H1 (cell line): ENCODE measurements around the gene AHNAK2. TPM values are rescaled to one million over a fixed set of nuclear protein-coding genes. Genes with fewer than 3 reads are reported as not detected.

Experiments used
- CTCF ChIA-PET: fragments of 300-600 bp; sonication (Branson Sonifier 250); formaldehyde crosslinking; loops from one replicate; lab custom pipeline; 2021; ENCODE audit not compliant: partially characterized antibody; lab: Charles Lee
- POLR2A ChIA-PET: fragments of 300-600 bp; sonication (Branson Sonifier 250); formaldehyde crosslinking; loops from one replicate; lab custom pipeline; 2021; ENCODE audit warnings: inconsistent platforms; ENCODE audit not compliant: partially characterized antibody; lab: Charles Lee
- DNase-seq, 2 experiments: peaks; one replicate each; pipeline versions ENCODE4 v3.0.0 to v3.0.0-alpha.2; 2010 to 2022; ENCODE audit warnings: low spot score in 2 of 2, low read depth in 1 of 2, mixed read lengths in 1 of 2
- FAIRE-seq: peaks from 2 replicates; lab custom pipeline; 2011; peaks lifted over from hg19 to GRCh38; lab: Jason Lieb, UNC
- H2AFZ ChIP-seq: 2 replicates; pipeline ENCODE4 v1.8.1; 2012; ENCODE audit warnings: low read length, inconsistent platforms
- H2AK5ac ChIP-seq: 2 replicates; pipeline ENCODE4 v1.6.1; 2013; ENCODE audit warnings: low read depth, low read length
- H2BK120ac ChIP-seq: replicated peaks from 2 replicates; pipeline ENCODE3; 2013; ENCODE audit warnings: low read depth, low read length, inconsistent platforms
- H2BK12ac ChIP-seq: 2 replicates; pipeline ENCODE4 v1.6.1; 2013; ENCODE audit warnings: low read depth, low read length
- H2BK15ac ChIP-seq: 2 replicates; pipeline ENCODE4 v1.6.1; 2013; ENCODE audit warnings: low read length
- H2BK20ac ChIP-seq: 2 replicates; pipeline ENCODE4 v1.6.1; 2013; ENCODE audit warnings: low read length
- H2BK5ac ChIP-seq: 2 replicates; pipeline ENCODE4 v1.6.1; 2013; ENCODE audit warnings: low read depth, low read length
- H3K14ac ChIP-seq: 2 replicates; pipeline ENCODE4 v1.6.1; 2013; ENCODE audit warnings: inconsistent platforms; ENCODE audit not compliant: insufficient read length
- H3K18ac ChIP-seq: 2 replicates; pipeline ENCODE4 v1.6.1; 2013; ENCODE audit warnings: low read length; ENCODE audit errors: extremely low read depth
- H3K23ac ChIP-seq: 2 replicates; pipeline ENCODE4 v1.6.1; 2013; ENCODE audit warnings: inconsistent platforms; ENCODE audit not compliant: insufficient read length
- H3K23me2 ChIP-seq: 2 replicates; pipeline ENCODE4 v1.6.1; 2013; ENCODE audit warnings: low read depth, low read length
- H3K27ac ChIP-seq: 2 replicates; pipeline ENCODE4 v1.6.1; 2011; ENCODE audit warnings: low read depth, low read length, inconsistent platforms
- H3K27me3 ChIP-seq, 4 experiments: replicated peaks in 1 of 4; 1 replicate in 1 of 4; 2 replicates in 3 of 4; pipeline versions ENCODE4 v1.6.1 to v1.8.1; 2011 to 2013; ENCODE audit warnings: low read length in 3 of 4, mild to moderate bottlenecking in 3 of 4, inconsistent platforms in 2 of 4, mixed read lengths in 2 of 4, moderate library complexity in 1 of 4; ENCODE audit not compliant: control insufficient read depth in 3 of 4, insufficient read depth in 3 of 4; ENCODE audit errors: extremely low read depth in 1 of 4
- H3K36me3 ChIP-seq, 4 experiments: 2 replicates each; pipeline versions ENCODE4 v1.6.1 to v1.8.1; 2011 to 2013; ENCODE audit warnings: mild to moderate bottlenecking in 4 of 4, low read length in 3 of 4, moderate library complexity in 2 of 4, control low read depth in 1 of 4, inconsistent platforms in 1 of 4; ENCODE audit not compliant: insufficient read depth in 4 of 4, control insufficient read depth in 2 of 4
- H3K4ac ChIP-seq: replicated peaks from 2 replicates; pipeline ENCODE3; 2013; ENCODE audit warnings: low read length, low read depth, mixed read lengths, inconsistent platforms; ENCODE audit not compliant: insufficient read length
- H3K4me1 ChIP-seq, 4 experiments: replicated peaks in 1 of 4; 1 replicate in 1 of 4; 2 replicates in 3 of 4; pipeline versions ENCODE4 v1.6.1 to v1.8.1; 2011 to 2013; ENCODE audit warnings: low read length in 3 of 4, inconsistent platforms in 2 of 4, mixed read lengths in 1 of 4; ENCODE audit not compliant: insufficient read depth in 4 of 4, control insufficient read depth in 3 of 4
- H3K4me2 ChIP-seq, 2 experiments: 2 replicates each; pipeline versions ENCODE4 v1.6.1 to v1.8.1; 2011 to 2013; ENCODE audit warnings: low read depth in 2 of 2, low read length in 2 of 2, control low read depth in 1 of 2, inconsistent platforms in 1 of 2, mild to moderate bottlenecking in 1 of 2; ENCODE audit not compliant: insufficient read depth in 1 of 2
- H3K4me3 ChIP-seq, 4 experiments: fragments of 200-600, 300-600 bp in 1 of 4; sonication (generic), shearing (Covaris generic), sonication (Bioruptor Twin) in 1 of 4; 2 replicates each; pipeline versions ENCODE4 v1.5.1 to v1.8.1; 2011 to 2016; ENCODE audit warnings: low read length in 4 of 4, low read depth in 3 of 4, control low read depth in 2 of 4, inconsistent platforms in 2 of 4, mild to moderate bottlenecking in 2 of 4, mixed read lengths in 1 of 4, moderate library complexity in 1 of 4; ENCODE audit not compliant: insufficient read depth in 2 of 4; ENCODE audit errors: extremely low read depth in 1 of 4
- H3K56ac ChIP-seq: replicated peaks from 2 replicates; pipeline ENCODE3; 2013; ENCODE audit warnings: low read depth, mild to moderate bottlenecking, mixed read lengths, low read length, inconsistent platforms; ENCODE audit not compliant: insufficient read length
- H3K79me1 ChIP-seq: 2 replicates; pipeline ENCODE4 v1.6.1; 2013; ENCODE audit warnings: low read depth, low read length, control low read depth
- H3K79me2 ChIP-seq, 2 experiments: 2 replicates each; pipeline versions ENCODE4 v1.6.1 to v1.8.1; 2012 to 2013; ENCODE audit warnings: low read length in 2 of 2, mild to moderate bottlenecking in 2 of 2, inconsistent platforms in 1 of 2; ENCODE audit not compliant: insufficient read depth in 2 of 2, control insufficient read depth in 1 of 2
- H3K9ac ChIP-seq, 4 experiments: replicated peaks in 1 of 4; 1 replicate in 1 of 4; 2 replicates in 3 of 4; pipeline versions ENCODE4 v1.6.1 to v1.8.1; 2011 to 2013; ENCODE audit warnings: low read depth in 3 of 4, low read length in 3 of 4, control low read depth in 2 of 4, mild to moderate bottlenecking in 2 of 4, moderate library complexity in 2 of 4, inconsistent platforms in 1 of 4; ENCODE audit errors: extremely low read depth in 1 of 4
- H3K9me3 ChIP-seq, 2 experiments: 2 replicates each; pipeline versions ENCODE4 v1.6.1 to v1.8.1; 2012 to 2013; ENCODE audit warnings: mild to moderate bottlenecking in 2 of 2, moderate library complexity in 2 of 2, control low read depth in 1 of 2, inconsistent platforms in 1 of 2, low read depth in 1 of 2, low read length in 1 of 2, mixed read lengths in 1 of 2; ENCODE audit not compliant: insufficient read depth in 2 of 2
- H4K20me1 ChIP-seq, 2 experiments: replicated peaks in 1 of 2; 2 replicates each; pipeline versions ENCODE3 to v1.8.1; 2011 to 2013; ENCODE audit warnings: inconsistent platforms in 2 of 2, low read length in 2 of 2, mild to moderate bottlenecking in 1 of 2; ENCODE audit not compliant: insufficient read depth in 2 of 2, control insufficient read depth in 1 of 2
- H4K5ac ChIP-seq: 2 replicates; pipeline ENCODE4 v1.6.1; 2013; ENCODE audit warnings: low read length, low read depth, mixed read lengths, inconsistent platforms; ENCODE audit not compliant: insufficient read length
- H4K8ac ChIP-seq: 2 replicates; pipeline ENCODE4 v1.8.0; 2013; ENCODE audit warnings: mild to moderate bottlenecking, moderate library complexity, low read length, inconsistent platforms; ENCODE audit not compliant: insufficient read depth; ENCODE audit errors: extremely low read depth
- H4K91ac ChIP-seq: replicated peaks from 2 replicates; pipeline ENCODE3; 2013; ENCODE audit warnings: low read length, mixed read lengths, inconsistent platforms; ENCODE audit not compliant: insufficient read length
- CBX5 ChIP-seq: fragments of 300-800, 300-1000 bp; sonication (generic); IDR thresholded peaks from 2 replicates; pipeline ENCODE4 v1.7.1; 2016; ENCODE audit warnings: antibody characterized with exemption, low read length, low read depth
- CTBP2 ChIP-seq: IDR thresholded peaks from 2 replicates; pipeline ENCODE4 v1.7.0; 2011; ENCODE audit warnings: borderline replicate concordance, mild to moderate bottlenecking, moderate library complexity, mixed read lengths, low read length; ENCODE audit not compliant: insufficient read depth, insufficient read length
- KDM5A ChIP-seq: fragments of 200-600 bp; IDR thresholded peaks from 2 replicates; pipeline ENCODE4 v1.7.1; 2012; ENCODE audit warnings: mild to moderate bottlenecking, low read length, inconsistent platforms, mixed read lengths
- MAFK ChIP-seq: IDR thresholded peaks from 2 replicates; pipeline ENCODE4 v1.6.1; 2012; ENCODE audit warnings: low read depth, mild to moderate bottlenecking, improper control_type of control experiment, low read length
- NRF1 ChIP-seq: IDR thresholded peaks from 2 replicates; pipeline ENCODE4 v1.6.1; 2011; ENCODE audit warnings: mild to moderate bottlenecking, low read depth, low read length, improper control_type of control experiment
- PHF8 ChIP-seq: fragments of 200-600 bp; sonication (generic); conservative IDR thresholded peaks from 2 replicates; pipeline ENCODE4 v1.7.1; 2012; ENCODE audit warnings: low read depth, mild to moderate bottlenecking, inconsistent platforms, low read length, moderate library complexity
- RAD21 ChIP-seq, 2 experiments: IDR thresholded peaks in 1 of 2; conservative IDR thresholded peaks in 1 of 2; 2 replicates each; pipeline ENCODE4 v1.6.1; 2011; ENCODE audit warnings: low read depth in 2 of 2, low read length in 2 of 2, improper control_type of control experiment in 1 of 2, inconsistent platforms in 1 of 2, mild to moderate bottlenecking in 1 of 2, moderate library complexity in 1 of 2
- SIN3A ChIP-seq, 2 experiments: IDR thresholded peaks in 1 of 2; conservative IDR thresholded peaks in 1 of 2; 2 replicates each; pipeline ENCODE4 v1.6.1; 2011 to 2012; ENCODE audit warnings: low read length in 2 of 2, improper control_type of control experiment in 1 of 2, low read depth in 1 of 2, mild to moderate bottlenecking in 1 of 2
- TBP ChIP-seq: IDR thresholded peaks from 2 replicates; pipeline ENCODE4 v1.6.1; 2011; ENCODE audit warnings: low read depth, low read length, improper control_type of control experiment
- WGBS, 2 experiments: shearing (Covaris generic) in 1 of 2; methylation state at CpG; one replicate each; pipeline versions ENCODE4 v1.1.6 to v1.1.7; 2013 to 2015; ENCODE audit warnings: low lambda C conversion rate in 2 of 2, mixed read lengths in 2 of 2, inconsistent platforms in 1 of 2, low coverage in 1 of 2, missing lambda C conversion rate in 1 of 2; ENCODE audit not compliant: insufficient replicate concordance in 2 of 2, insufficient coverage in 1 of 2, insufficient read length in 1 of 2; ENCODE audit errors: extremely low coverage in 1 of 2, missing lambda C conversion rate in 1 of 2; 5-methylcytosine and 5-hydroxymethylcytosine counted together
- polyA plus RNA-seq, 7 experiments: library from polyadenylated mRNA; depleted of rRNA in 3 of 7; stranded (reverse) in 5 of 7; unstranded in 2 of 7; fragments of >200 nt in 5 of 7; fragments of 200-250 nt in 2 of 7; gene quantifications; 1 replicate in 5 of 7; 2 replicates in 1 of 7; 4 replicates in 1 of 7; pipeline versions ENCODE4 v1.2.1 to v1.2.3, GENCODE V29; 2011 to 2013; ENCODE audit warnings: missing spikeins in 2 of 7, mixed read lengths in 2 of 7
- total RNA-seq: library from RNA; stranded (reverse); fragmentation: NEBNext Ultra II Directional; extraction: Animal tissue kit (Norgen Biotek cat#: 25700); gene quantifications from 2 replicates; pipeline ENCODE4 v1.2.1, GENCODE V29; 2021
- TF ChIP-seq, protein P1 (sequence below): IDR thresholded peaks from 2 replicates; pipeline ENCODE4 v1.6.1; 2011; ENCODE audit warnings: low read depth, mild to moderate bottlenecking, low read length; ENCODE audit not compliant: insufficient read depth

Gene AHNAK2
- total and polyA plus RNA-seq, 2 of the 8 experiments (the other 6 are each of a cell fraction or from before 2014, with no cell fraction given) = 0.95 to 2.0 TPM

DNA sequence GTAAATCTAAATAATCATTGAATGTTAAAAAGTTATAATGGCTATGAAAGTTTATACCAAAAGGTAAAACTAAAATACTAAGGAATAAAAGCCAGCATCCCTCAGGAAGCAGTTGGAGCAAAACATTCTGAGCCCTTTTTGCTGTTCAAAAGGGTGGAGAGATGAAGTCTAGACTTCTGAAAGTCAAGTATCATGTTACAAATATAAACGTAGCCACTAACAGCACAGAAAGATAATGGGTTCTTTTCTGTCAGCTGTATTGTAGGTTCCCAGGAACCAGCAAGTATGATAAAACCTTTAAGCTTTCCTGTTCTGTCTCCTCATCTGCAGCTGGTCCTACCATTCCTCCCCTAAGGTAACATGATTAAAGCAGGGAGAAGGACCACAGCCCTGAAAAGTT lies 69.9 kb downstream of the AHNAK2 start:
- H3K9ac ChIP-seq = no peak overlapping the region
- H2BK5ac ChIP-seq = no peak overlapping the region
- DNase-seq = no peak
- no peak overlapping the region for H2BK20ac ChIP-seq
- H3K79me1 ChIP-seq = no peaks in the 10 kb centered on the region
- H2BK15ac ChIP-seq = no peak overlapping the region
- H3K56ac ChIP-seq = no peak overlapping the region
- H3K4me3 ChIP-seq = no peak overlapping the region
- H3K27me3 ChIP-seq = peaks cover 0 to 3% (median 1%) of the 10 kb centered on the region in 4 experiments; a peak in 2 of 7 replicates
- no peak for FAIRE-seq
- H3K79me2 ChIP-seq = no peaks in the 10 kb centered on the region
- no peak overlapping the region for H3K23ac ChIP-seq
- no peak overlapping the region for H3K4ac ChIP-seq
- no peak overlapping the region for H2AK5ac ChIP-seq
- no peak overlapping the region for H2AFZ ChIP-seq
- no peaks in the 10 kb centered on the region for H3K36me3 ChIP-seq
- H4K91ac ChIP-seq = no peak overlapping the region
- CTCF ChIA-PET = interaction anchor here (0.7 to 2.0 kb wide), 3 partner anchors 12 to 133 kb away, joined by 3 to 10 read pairs (median 3); no protein-coding TSS in a partner anchor
- TF ChIP-seq SIN3A (conservative IDR thresholded peaks at IDR 0.05 in 1 of 2, IDR thresholded peaks at IDR 0.05 in 1 of 2; ENCODE audit: low read depth in 1 of 2, low read length in 2 of 2) = no peak
- no peak for TF ChIP-seq MAFK
- TF ChIP-seq, protein P1, sequence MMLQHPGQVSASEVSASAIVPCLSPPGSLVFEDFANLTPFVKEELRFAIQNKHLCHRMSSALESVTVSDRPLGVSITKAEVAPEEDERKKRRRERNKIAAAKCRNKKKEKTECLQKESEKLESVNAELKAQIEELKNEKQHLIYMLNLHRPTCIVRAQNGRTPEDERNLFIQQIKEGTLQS = no peak
- no peak for TF ChIP-seq NRF1
- TF ChIP-seq RAD21 (IDR thresholded peaks at IDR 0.05 in 1 of 2, conservative IDR thresholded peaks at IDR 0.05 in 1 of 2; ENCODE audit: low read depth in 2 of 2, low read length in 2 of 2) = no peak
- TF ChIP-seq PHF8 = no peak
- TF ChIP-seq CTBP2 = no peak
- TF ChIP-seq CBX5 = no peak
- no peak for TF ChIP-seq TBP
- no peak for TF ChIP-seq KDM5A
- TF ChIP-seq, all 59 proteins: peak for 0
- H3K9me3 ChIP-seq = peaks cover 3 to 6% of the 10 kb centered on the region in 2 experiments; a peak in 2 of 4 replicates
- no peak overlapping the region for H4K8ac ChIP-seq
- no peak overlapping the region for H3K4me2 ChIP-seq
- H2BK120ac ChIP-seq = no peak overlapping the region
- H3K14ac ChIP-seq = no peak overlapping the region
- no peaks in the 10 kb centered on the region for H3K4me1 ChIP-seq
- no peak overlapping the region for H3K18ac ChIP-seq
- no peaks in the 10 kb centered on the region for H3K23me2 ChIP-seq
- H4K20me1 ChIP-seq = no peaks in the 10 kb centered on the region
- no peak overlapping the region for H2BK12ac ChIP-seq
- no peak overlapping the region for H3K27ac ChIP-seq
- POLR2A ChIA-PET = interaction anchor here (0.9 kb wide), 1 partner anchor 21 kb away, joined by 3 read pairs; no protein-coding TSS in a partner anchor
- no peak overlapping the region for H4K5ac ChIP-seq
- 47% methylated on average over 1 of the region's 1 CpG; no CpG with 5 or more reads in 1 of the 2 experiments for WGBS, 2 experiments
